ENCODE measurements around the gene ERG.

DNA sequence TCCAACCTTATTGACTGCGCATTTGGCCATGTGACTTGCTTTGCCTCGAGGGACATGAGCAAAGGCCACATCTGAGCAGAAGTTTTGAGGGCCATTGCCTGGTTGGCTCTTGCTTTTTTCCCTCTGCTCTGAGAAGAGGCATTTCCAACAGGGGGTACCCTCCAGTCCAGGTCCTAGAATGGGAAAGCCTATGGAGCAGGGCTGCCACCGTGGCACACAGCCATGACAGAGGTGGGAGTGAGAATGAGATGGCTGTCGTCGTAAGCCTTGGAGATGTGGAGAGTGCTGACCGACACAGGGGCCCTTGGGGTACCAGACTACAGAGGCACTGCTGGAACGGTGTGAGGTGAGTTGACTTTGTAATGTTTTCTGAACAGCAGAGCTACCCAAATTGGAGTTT is 138.4 kb downstream of the ERG start:
- TF ChIP-seq, protein P1, sequence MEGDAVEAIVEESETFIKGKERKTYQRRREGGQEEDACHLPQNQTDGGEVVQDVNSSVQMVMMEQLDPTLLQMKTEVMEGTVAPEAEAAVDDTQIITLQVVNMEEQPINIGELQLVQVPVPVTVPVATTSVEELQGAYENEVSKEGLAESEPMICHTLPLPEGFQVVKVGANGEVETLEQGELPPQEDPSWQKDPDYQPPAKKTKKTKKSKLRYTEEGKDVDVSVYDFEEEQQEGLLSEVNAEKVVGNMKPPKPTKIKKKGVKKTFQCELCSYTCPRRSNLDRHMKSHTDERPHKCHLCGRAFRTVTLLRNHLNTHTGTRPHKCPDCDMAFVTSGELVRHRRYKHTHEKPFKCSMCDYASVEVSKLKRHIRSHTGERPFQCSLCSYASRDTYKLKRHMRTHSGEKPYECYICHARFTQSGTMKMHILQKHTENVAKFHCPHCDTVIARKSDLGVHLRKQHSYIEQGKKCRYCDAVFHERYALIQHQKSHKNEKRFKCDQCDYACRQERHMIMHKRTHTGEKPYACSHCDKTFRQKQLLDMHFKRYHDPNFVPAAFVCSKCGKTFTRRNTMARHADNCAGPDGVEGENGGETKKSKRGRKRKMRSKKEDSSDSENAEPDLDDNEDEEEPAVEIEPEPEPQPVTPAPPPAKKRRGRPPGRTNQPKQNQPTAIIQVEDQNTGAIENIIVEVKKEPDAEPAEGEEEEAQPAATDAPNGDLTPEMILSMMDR (IDR thresholded peaks at IDR 0.05; ENCODE audit: insufficient read depth, low read length), result no peak
- TF ChIP-seq, protein P2, sequence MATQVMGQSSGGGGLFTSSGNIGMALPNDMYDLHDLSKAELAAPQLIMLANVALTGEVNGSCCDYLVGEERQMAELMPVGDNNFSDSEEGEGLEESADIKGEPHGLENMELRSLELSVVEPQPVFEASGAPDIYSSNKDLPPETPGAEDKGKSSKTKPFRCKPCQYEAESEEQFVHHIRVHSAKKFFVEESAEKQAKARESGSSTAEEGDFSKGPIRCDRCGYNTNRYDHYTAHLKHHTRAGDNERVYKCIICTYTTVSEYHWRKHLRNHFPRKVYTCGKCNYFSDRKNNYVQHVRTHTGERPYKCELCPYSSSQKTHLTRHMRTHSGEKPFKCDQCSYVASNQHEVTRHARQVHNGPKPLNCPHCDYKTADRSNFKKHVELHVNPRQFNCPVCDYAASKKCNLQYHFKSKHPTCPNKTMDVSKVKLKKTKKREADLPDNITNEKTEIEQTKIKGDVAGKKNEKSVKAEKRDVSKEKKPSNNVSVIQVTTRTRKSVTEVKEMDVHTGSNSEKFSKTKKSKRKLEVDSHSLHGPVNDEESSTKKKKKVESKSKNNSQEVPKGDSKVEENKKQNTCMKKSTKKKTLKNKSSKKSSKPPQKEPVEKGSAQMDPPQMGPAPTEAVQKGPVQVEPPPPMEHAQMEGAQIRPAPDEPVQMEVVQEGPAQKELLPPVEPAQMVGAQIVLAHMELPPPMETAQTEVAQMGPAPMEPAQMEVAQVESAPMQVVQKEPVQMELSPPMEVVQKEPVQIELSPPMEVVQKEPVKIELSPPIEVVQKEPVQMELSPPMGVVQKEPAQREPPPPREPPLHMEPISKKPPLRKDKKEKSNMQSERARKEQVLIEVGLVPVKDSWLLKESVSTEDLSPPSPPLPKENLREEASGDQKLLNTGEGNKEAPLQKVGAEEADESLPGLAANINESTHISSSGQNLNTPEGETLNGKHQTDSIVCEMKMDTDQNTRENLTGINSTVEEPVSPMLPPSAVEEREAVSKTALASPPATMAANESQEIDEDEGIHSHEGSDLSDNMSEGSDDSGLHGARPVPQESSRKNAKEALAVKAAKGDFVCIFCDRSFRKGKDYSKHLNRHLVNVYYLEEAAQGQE (IDR thresholded peaks at IDR 0.05; ENCODE audit: insufficient replicate concordance, low read depth), result no peak
- no peak for TF ChIP-seq GABPA (IDR thresholded peaks at IDR 0.05; ENCODE audit: low read depth)
- no peak for TF ChIP-seq POLR2AphosphoS5 (IDR thresholded peaks at IDR 0.05; ENCODE audit: low read depth)

All from HL-60 (cell line).